ENCODE results near the gene SPEN.
A peak's percentile ranks its signal among the peaks of the same experiment; 100 is the strongest.

SPEN gene

DNA sequence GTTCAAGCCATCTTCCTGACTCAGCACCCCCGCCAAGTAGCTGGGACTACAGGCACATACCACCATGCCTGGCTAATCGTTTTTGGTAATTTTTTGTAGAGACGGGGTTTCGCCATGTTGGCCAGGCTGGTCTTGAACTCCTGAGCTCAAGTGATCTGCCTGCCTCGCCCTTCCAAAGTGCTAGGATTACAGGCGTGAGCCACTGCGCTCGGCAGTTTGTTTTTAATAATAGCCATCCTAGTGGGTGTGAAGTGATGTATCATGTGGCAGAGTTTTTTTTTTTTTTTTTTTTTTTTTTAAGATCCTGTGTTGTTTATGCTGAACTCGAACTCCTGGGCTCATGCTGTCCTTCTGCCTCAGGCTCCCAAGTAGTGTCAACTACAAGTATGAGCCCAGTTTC lies 51.8 kb downstream of the SPEN start (continued):
- TF ChIP-seq ZNF600 (tag by site-specific recombination; IDR thresholded peaks at IDR 0.05) (peak; percentile 53; the same call in 1 of the 2 replicates), GFI1B (tag by site-specific recombination; IDR thresholded peaks at IDR 0.05) (no peak), ZNF777 (tag by site-specific recombination; IDR thresholded peaks at IDR 0.05; ENCODE audit: borderline replicate concordance) (no peak), KLF16 (tag by site-specific recombination; IDR thresholded peaks at IDR 0.05) (no peak), YY1 (tag by site-specific recombination; IDR thresholded peaks at IDR 0.05) (no peak), GLIS2 (tag by site-specific recombination; IDR thresholded peaks at IDR 0.05) (no peak), ZNF404 (tag by site-specific recombination; IDR thresholded peaks at IDR 0.05) (no peak), ZNF624 (tag by site-specific recombination; IDR thresholded peaks at IDR 0.05) (no peak), HOXC10 (CRISPR knock-in tag; IDR thresholded peaks at IDR 0.05) (no peak), ZNF266 (tag by site-specific recombination; IDR thresholded peaks at IDR 0.05; ENCODE audit: low read depth) (no peak), ZBTB20 (tag by site-specific recombination; IDR thresholded peaks at IDR 0.05) (no peak), YY2 (tag by site-specific recombination; IDR thresholded peaks at IDR 0.05) (no peak), BCL11B (tag by site-specific recombination; IDR thresholded peaks at IDR 0.05; ENCODE audit: low read depth) (no peak), TCF7L2 (IDR thresholded peaks at IDR 0.05; ENCODE audit: borderline replicate concordance, low read depth, low read length) (no peak), ZNF585B (tag by site-specific recombination; IDR thresholded peaks at IDR 0.05) (no peak), ZNF391 (tag by site-specific recombination; IDR thresholded peaks at IDR 0.05; ENCODE audit: borderline replicate concordance, low read depth) (no peak)
- TF ChIP-seq, protein P1, sequence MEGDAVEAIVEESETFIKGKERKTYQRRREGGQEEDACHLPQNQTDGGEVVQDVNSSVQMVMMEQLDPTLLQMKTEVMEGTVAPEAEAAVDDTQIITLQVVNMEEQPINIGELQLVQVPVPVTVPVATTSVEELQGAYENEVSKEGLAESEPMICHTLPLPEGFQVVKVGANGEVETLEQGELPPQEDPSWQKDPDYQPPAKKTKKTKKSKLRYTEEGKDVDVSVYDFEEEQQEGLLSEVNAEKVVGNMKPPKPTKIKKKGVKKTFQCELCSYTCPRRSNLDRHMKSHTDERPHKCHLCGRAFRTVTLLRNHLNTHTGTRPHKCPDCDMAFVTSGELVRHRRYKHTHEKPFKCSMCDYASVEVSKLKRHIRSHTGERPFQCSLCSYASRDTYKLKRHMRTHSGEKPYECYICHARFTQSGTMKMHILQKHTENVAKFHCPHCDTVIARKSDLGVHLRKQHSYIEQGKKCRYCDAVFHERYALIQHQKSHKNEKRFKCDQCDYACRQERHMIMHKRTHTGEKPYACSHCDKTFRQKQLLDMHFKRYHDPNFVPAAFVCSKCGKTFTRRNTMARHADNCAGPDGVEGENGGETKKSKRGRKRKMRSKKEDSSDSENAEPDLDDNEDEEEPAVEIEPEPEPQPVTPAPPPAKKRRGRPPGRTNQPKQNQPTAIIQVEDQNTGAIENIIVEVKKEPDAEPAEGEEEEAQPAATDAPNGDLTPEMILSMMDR (tag by site-specific recombination; IDR thresholded peaks at IDR 0.05), result no peak
- TF ChIP-seq, protein P2, sequence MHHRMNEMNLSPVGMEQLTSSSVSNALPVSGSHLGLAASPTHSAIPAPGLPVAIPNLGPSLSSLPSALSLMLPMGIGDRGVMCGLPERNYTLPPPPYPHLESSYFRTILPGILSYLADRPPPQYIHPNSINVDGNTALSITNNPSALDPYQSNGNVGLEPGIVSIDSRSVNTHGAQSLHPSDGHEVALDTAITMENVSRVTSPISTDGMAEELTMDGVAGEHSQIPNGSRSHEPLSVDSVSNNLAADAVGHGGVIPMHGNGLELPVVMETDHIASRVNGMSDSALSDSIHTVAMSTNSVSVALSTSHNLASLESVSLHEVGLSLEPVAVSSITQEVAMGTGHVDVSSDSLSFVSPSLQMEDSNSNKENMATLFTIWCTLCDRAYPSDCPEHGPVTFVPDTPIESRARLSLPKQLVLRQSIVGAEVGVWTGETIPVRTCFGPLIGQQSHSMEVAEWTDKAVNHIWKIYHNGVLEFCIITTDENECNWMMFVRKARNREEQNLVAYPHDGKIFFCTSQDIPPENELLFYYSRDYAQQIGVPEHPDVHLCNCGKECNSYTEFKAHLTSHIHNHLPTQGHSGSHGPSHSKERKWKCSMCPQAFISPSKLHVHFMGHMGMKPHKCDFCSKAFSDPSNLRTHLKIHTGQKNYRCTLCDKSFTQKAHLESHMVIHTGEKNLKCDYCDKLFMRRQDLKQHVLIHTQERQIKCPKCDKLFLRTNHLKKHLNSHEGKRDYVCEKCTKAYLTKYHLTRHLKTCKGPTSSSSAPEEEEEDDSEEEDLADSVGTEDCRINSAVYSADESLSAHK (tag by site-specific recombination; IDR thresholded peaks at IDR 0.05), result no peak; the same call in 1 of the 2 replicates
- TF ChIP-seq, protein P3, sequence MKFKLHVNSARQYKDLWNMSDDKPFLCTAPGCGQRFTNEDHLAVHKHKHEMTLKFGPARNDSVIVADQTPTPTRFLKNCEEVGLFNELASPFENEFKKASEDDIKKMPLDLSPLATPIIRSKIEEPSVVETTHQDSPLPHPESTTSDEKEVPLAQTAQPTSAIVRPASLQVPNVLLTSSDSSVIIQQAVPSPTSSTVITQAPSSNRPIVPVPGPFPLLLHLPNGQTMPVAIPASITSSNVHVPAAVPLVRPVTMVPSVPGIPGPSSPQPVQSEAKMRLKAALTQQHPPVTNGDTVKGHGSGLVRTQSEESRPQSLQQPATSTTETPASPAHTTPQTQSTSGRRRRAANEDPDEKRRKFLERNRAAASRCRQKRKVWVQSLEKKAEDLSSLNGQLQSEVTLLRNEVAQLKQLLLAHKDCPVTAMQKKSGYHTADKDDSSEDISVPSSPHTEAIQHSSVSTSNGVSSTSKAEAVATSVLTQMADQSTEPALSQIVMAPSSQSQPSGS (tag by site-specific recombination; IDR thresholded peaks at IDR 0.05; ENCODE audit: low read depth), result no peak
- TF ChIP-seq, protein P4, sequence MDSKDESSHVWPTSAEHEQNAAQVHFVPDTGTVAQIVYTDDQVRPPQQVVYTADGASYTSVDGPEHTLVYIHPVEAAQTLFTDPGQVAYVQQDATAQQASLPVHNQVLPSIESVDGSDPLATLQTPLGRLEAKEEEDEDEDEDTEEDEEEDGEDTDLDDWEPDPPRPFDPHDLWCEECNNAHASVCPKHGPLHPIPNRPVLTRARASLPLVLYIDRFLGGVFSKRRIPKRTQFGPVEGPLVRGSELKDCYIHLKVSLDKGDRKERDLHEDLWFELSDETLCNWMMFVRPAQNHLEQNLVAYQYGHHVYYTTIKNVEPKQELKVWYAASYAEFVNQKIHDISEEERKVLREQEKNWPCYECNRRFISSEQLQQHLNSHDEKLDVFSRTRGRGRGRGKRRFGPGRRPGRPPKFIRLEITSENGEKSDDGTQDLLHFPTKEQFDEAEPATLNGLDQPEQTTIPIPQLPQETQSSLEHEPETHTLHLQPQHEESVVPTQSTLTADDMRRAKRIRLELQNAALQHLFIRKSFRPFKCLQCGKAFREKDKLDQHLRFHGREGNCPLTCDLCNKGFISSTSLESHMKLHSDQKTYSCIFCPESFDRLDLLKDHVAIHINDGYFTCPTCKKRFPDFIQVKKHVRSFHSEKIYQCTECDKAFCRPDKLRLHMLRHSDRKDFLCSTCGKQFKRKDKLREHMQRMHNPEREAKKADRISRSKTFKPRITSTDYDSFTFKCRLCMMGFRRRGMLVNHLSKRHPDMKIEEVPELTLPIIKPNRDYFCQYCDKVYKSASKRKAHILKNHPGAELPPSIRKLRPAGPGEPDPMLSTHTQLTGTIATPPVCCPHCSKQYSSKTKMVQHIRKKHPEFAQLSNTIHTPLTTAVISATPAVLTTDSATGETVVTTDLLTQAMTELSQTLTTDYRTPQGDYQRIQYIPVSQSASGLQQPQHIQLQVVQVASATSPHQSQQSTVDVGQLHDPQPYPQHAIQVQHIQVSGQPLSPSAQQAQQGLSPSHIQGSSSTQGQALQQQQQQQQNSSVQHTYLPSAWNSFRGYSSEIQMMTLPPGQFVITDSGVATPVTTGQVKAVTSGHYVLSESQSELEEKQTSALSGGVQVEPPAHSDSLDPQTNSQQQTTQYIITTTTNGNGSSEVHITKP (tag by site-specific recombination; IDR thresholded peaks at IDR 0.05), result 0 out of 2 replicates have a peak, but pooled peaks have one; percentile 35
- TF ChIP-seq, protein P5, sequence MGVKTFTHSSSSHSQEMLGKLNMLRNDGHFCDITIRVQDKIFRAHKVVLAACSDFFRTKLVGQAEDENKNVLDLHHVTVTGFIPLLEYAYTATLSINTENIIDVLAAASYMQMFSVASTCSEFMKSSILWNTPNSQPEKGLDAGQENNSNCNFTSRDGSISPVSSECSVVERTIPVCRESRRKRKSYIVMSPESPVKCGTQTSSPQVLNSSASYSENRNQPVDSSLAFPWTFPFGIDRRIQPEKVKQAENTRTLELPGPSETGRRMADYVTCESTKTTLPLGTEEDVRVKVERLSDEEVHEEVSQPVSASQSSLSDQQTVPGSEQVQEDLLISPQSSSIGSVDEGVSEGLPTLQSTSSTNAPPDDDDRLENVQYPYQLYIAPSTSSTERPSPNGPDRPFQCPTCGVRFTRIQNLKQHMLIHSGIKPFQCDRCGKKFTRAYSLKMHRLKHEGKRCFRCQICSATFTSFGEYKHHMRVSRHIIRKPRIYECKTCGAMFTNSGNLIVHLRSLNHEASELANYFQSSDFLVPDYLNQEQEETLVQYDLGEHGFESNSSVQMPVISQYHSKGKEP (tag by site-specific recombination; IDR thresholded peaks at IDR 0.05), result no peak
- TF ChIP-seq, protein P6, sequence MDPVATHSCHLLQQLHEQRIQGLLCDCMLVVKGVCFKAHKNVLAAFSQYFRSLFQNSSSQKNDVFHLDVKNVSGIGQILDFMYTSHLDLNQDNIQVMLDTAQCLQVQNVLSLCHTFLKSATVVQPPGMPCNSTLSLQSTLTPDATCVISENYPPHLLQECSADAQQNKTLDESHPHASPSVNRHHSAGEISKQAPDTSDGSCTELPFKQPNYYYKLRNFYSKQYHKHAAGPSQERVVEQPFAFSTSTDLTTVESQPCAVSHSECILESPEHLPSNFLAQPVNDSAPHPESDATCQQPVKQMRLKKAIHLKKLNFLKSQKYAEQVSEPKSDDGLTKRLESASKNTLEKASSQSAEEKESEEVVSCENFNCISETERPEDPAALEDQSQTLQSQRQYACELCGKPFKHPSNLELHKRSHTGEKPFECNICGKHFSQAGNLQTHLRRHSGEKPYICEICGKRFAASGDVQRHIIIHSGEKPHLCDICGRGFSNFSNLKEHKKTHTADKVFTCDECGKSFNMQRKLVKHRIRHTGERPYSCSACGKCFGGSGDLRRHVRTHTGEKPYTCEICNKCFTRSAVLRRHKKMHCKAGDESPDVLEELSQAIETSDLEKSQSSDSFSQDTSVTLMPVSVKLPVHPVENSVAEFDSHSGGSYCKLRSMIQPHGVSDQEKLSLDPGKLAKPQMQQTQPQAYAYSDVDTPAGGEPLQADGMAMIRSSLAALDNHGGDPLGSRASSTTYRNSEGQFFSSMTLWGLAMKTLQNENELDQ (tag by site-specific recombination; IDR thresholded peaks at IDR 0.05; ENCODE audit: low read depth), result no peak
- TF ChIP-seq, protein P7, sequence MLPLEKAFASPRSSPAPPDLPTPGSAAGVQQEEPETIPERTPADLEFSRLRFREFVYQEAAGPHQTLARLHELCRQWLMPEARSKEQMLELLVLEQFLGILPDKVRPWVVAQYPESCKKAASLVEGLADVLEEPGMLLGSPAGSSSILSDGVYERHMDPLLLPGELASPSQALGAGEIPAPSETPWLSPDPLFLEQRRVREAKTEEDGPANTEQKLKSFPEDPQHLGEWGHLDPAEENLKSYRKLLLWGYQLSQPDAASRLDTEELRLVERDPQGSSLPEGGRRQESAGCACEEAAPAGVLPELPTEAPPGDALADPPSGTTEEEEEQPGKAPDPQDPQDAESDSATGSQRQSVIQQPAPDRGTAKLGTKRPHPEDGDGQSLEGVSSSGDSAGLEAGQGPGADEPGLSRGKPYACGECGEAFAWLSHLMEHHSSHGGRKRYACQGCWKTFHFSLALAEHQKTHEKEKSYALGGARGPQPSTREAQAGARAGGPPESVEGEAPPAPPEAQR (tag by site-specific recombination; IDR thresholded peaks at IDR 0.05), result no peak
- TF ChIP-seq, protein P8, sequence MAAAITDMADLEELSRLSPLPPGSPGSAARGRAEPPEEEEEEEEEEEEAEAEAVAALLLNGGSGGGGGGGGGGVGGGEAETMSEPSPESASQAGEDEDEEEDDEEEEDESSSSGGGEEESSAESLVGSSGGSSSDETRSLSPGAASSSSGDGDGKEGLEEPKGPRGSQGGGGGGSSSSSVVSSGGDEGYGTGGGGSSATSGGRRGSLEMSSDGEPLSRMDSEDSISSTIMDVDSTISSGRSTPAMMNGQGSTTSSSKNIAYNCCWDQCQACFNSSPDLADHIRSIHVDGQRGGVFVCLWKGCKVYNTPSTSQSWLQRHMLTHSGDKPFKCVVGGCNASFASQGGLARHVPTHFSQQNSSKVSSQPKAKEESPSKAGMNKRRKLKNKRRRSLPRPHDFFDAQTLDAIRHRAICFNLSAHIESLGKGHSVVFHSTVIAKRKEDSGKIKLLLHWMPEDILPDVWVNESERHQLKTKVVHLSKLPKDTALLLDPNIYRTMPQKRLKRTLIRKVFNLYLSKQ (tag by site-specific recombination; IDR thresholded peaks at IDR 0.05; ENCODE audit: borderline replicate concordance), result no peak
